Neural cell (in vitro differentiated cells): ENCODE measurements around the gene STYXL1.
"Not testable (repeated sequence)": the region's sequence is repeated elsewhere in the genome, so short reads cannot be mapped to it uniquely, and the experiment has no call there.

Source experiments
- EP300 ChIP-seq: fragments of 450-650 bp; conservative IDR thresholded peaks from 2 replicates; pipeline ENCODE4 v1.6.1; 2014; ENCODE audit warnings: antibody characterized with exemption, mild to moderate bottlenecking, moderate library complexity; ENCODE audit not compliant: poor library complexity, severe bottlenecking
- EZH2 ChIP-seq: fragments of 200-600, 300-800 bp; shearing (Covaris generic), sonication (generic); IDR thresholded peaks from 2 replicates; pipeline ENCODE4 v1.6.1; 2014; ENCODE audit warnings: antibody characterized with exemption, low read length, borderline replicate concordance, mild to moderate bottlenecking; ENCODE audit not compliant: insufficient read depth, poor library complexity, severe bottlenecking
- POLR2AphosphoS5 ChIP-seq: IDR thresholded peaks from 2 replicates; pipeline ENCODE4 v1.6.1; 2012
- RAD21 ChIP-seq: fragments of 450-650 bp; conservative IDR thresholded peaks from 2 replicates; pipeline ENCODE4 v1.6.1; 2014; ENCODE audit warnings: antibody characterized with exemption, mild to moderate bottlenecking, moderate library complexity
- SMC3 ChIP-seq: fragments of 450-650 bp; conservative IDR thresholded peaks from 2 replicates; pipeline ENCODE4 v1.6.1; 2014; ENCODE audit warnings: antibody characterized with exemption, mild to moderate bottlenecking, moderate library complexity; ENCODE audit not compliant: poor library complexity
- TAF1 ChIP-seq: IDR thresholded peaks from 2 replicates; pipeline ENCODE4 v1.6.1; 2012; ENCODE audit warnings: low read depth
- TF ChIP-seq, protein P1 (sequence below): fragments of 450-650 bp; IDR thresholded peaks from 2 replicates; pipeline ENCODE4 v1.5.1; 2014; ENCODE audit warnings: antibody characterized with exemption, mild to moderate bottlenecking, moderate library complexity; ENCODE audit not compliant: poor library complexity, severe bottlenecking

DNA sequence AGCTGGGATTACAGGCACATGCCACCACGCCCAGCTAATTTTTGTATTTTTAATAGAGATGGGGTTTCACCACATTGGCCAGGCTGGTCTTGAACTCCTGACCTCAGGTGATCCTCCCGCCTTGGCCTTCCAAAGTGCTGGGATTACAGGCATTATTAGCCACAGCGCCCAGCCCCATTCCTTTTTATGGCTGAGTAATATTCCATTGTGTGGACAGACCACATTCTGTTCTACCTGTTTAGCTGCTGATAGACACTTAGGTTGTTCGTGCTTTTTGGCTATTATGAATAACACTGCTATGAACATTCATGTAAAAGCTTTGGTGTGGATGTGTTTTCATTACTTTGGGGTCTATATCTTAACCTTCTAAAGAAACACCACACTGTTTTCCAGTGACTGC lies 29.3 kb downstream of the STYXL1 start:
- TF ChIP-seq, protein P1, sequence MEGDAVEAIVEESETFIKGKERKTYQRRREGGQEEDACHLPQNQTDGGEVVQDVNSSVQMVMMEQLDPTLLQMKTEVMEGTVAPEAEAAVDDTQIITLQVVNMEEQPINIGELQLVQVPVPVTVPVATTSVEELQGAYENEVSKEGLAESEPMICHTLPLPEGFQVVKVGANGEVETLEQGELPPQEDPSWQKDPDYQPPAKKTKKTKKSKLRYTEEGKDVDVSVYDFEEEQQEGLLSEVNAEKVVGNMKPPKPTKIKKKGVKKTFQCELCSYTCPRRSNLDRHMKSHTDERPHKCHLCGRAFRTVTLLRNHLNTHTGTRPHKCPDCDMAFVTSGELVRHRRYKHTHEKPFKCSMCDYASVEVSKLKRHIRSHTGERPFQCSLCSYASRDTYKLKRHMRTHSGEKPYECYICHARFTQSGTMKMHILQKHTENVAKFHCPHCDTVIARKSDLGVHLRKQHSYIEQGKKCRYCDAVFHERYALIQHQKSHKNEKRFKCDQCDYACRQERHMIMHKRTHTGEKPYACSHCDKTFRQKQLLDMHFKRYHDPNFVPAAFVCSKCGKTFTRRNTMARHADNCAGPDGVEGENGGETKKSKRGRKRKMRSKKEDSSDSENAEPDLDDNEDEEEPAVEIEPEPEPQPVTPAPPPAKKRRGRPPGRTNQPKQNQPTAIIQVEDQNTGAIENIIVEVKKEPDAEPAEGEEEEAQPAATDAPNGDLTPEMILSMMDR = not testable (repeated sequence)
- TF ChIP-seq POLR2AphosphoS5, EP300, EZH2, RAD21, SMC3, TAF1: not testable (repeated sequence)
